ENCODE results near the gene SPOCK2. TPM values are rescaled to one million over a fixed set of nuclear protein-coding genes. Genes with fewer than 3 reads are reported as not detected.

SPOCK2 gene
- total RNA-seq, 1 donor from 2014 or later = 9.7 TPM

DNA sequence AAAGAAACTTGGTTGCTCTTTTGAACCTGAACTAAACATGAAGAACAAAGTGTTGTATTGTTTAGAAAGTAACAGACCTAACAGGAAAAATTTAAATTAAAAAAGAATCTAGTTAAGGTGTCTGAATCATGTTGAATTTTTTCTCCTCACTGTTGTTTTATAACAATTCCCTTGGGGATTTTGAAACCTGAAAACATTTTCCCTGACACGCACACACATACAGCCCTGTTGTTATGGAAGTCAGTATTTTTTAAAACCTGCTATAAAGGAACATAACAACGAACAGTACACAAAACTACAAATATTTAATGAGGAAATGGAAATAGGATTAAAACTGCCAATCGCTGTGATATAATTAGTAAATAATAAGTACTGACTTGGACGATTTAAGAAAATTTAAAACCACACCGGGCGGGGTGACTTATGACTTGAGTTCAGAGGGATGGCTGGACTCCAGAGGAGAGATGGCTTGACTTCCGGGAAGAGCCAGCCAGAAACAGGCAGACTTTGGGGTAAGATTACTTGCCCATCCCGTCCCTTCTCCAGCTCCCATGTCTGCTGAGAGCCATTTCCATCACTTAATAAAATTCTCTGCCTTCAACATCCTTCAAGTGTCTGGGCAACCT, 16.2 kb upstream of the SPOCK2 start:
- no peaks in the 10 kb centered on the region for H3K9me3 ChIP-seq
- no peak overlapping the region for H3K4me3 ChIP-seq
- H3K27ac ChIP-seq = peak overlapping the region; percentile 43 to 72
- DNase-seq (ENCODE audit: low spot score in 2 of 2) = no peak
- peaks cover 20 to 23% of the 10 kb centered on the region in 2 donors for H3K36me3 ChIP-seq
- H3K27me3 ChIP-seq = no peaks in the 10 kb centered on the region
- TF ChIP-seq, protein P1, sequence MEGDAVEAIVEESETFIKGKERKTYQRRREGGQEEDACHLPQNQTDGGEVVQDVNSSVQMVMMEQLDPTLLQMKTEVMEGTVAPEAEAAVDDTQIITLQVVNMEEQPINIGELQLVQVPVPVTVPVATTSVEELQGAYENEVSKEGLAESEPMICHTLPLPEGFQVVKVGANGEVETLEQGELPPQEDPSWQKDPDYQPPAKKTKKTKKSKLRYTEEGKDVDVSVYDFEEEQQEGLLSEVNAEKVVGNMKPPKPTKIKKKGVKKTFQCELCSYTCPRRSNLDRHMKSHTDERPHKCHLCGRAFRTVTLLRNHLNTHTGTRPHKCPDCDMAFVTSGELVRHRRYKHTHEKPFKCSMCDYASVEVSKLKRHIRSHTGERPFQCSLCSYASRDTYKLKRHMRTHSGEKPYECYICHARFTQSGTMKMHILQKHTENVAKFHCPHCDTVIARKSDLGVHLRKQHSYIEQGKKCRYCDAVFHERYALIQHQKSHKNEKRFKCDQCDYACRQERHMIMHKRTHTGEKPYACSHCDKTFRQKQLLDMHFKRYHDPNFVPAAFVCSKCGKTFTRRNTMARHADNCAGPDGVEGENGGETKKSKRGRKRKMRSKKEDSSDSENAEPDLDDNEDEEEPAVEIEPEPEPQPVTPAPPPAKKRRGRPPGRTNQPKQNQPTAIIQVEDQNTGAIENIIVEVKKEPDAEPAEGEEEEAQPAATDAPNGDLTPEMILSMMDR (IDR thresholded peaks at IDR 0.05) = no peak
- intact Hi-C loops (cut with DNase I) = no loop called here
- peaks cover 0 to 17% of the 10 kb centered on the region in 2 donors for H3K4me1 ChIP-seq

GRCh38 chr10:72099600-72099921, 11.2 kb upstream of the SPOCK2 start:
- Histone ChIP-seq H3K27me3 (no peaks in the 10 kb centered on the region), H3K9me3 (no peaks in the 10 kb centered on the region), H3K4me3 (no peak overlapping the region), H3K27ac (no peak overlapping the region), H3K4me1 (peaks cover 0 to 14% of the 10 kb centered on the region in 2 donors), H3K36me3 (peaks cover 27 to 37% of the 10 kb centered on the region in 2 donors)
- TF ChIP-seq, protein P1 (IDR thresholded peaks at IDR 0.05) = no peak
- intact Hi-C loops (cut with DNase I) = no loop called here
- DNase-seq (ENCODE audit: low spot score in 2 of 2) = no peak

- peaks cover 27 to 37% of the 10 kb centered on the region in 2 donors for H3K36me3 ChIP-seq
- TF ChIP-seq, protein P1 (IDR thresholded peaks at IDR 0.05) = no peak
- H3K9me3 ChIP-seq = no peaks in the 10 kb centered on the region
- DNase-seq (ENCODE audit: low spot score in 2 of 2) = no peak
- peaks cover 0 to 9% of the 10 kb centered on the region in 2 donors for H3K4me1 ChIP-seq
- intact Hi-C loops (cut with DNase I) = no loop called here
- H3K27ac ChIP-seq = no peak overlapping the region
- no peaks in the 10 kb centered on the region for H3K27me3 ChIP-seq
- H3K4me3 ChIP-seq = no peak overlapping the region
Measured at GRCh38 chr10:72098836-72099599, 10.7 kb upstream of the SPOCK2 start.

GRCh38 chr10:72098301-72098835, 10.0 kb upstream of the SPOCK2 start:
- no peaks in the 10 kb centered on the region for H3K27me3 ChIP-seq
- no peak for DNase-seq (ENCODE audit: low spot score in 2 of 2)
- no peak overlapping the region for H3K27ac ChIP-seq
- intact Hi-C loops (cut with DNase I) = no loop called here
- peaks cover 27 to 37% of the 10 kb centered on the region in 2 donors for H3K36me3 ChIP-seq
- peaks cover 0 to 4% of the 10 kb centered on the region in 2 donors for H3K4me1 ChIP-seq
- H3K4me3 ChIP-seq = no peak overlapping the region
- no peaks in the 10 kb centered on the region for H3K9me3 ChIP-seq
- TF ChIP-seq, protein P1 (IDR thresholded peaks at IDR 0.05) = no peak

DNA sequence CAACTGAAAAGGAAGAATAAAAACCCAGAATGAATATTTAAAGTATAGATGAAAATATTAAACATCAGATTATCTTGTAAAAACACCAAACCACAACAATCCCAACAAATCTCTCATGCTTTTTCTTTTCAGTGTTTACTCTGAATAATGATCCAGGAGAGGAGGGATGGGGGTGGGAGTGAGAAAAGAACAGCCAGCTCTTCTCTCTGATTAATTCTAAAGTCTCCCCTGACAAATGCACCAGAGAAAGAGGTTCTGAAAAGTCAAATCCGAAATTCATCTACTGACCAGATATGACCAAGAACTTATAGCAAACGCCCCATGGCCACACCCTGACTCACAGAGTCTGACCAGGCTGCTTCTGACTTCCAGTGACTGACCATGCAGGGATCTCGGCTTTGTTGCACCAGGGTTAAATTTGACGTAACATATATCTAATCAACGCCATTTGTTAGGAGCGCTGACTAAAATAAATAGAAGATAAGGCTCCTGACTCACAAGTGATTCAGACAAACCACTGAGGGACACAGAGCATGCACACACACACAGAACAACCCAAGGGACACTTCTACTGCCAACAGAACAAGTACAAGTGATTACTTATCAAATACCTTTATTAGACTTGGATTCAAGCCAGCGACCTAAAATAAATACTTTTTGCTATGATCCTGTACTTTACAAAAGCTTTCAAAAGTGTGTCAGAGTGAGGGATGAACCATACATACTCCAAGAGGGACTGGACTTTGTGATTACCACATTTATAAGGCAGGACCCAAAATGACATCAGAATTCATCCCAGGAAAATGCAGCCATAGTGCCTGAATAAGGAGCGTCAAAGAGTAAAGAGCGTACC, 9.3 kb upstream of the SPOCK2 start:
- Histone ChIP-seq H3K4me3 (no peak overlapping the region), H3K27ac (peak overlapping the region in 1 of 2 donors; percentile 15), H3K36me3 (peaks cover 26 to 36% of the 10 kb centered on the region in 2 donors), H3K27me3 (no peaks in the 10 kb centered on the region), H3K4me1 (peaks cover 0 to 4% of the 10 kb centered on the region in 2 donors), H3K9me3 (no peaks in the 10 kb centered on the region)
- TF ChIP-seq, protein P1 (IDR thresholded peaks at IDR 0.05) = no peak
- intact Hi-C loops (cut with DNase I) = no loop called here
- peak in 1 of 2 donors; percentile 75 for DNase-seq (ENCODE audit: low spot score in 2 of 2)

All from ascending aorta (tissue), 2 donors.